ENCODE data around the gene AFF2. TPM values are rescaled to one million over a fixed set of nuclear protein-coding genes. Genes with fewer than 3 reads are reported as not detected.

AFF2 gene
- total and polyA plus RNA-seq, 7 donors, result 0.01 to 0.32 (median 0.11) TPM; not detected in 1

DNA sequence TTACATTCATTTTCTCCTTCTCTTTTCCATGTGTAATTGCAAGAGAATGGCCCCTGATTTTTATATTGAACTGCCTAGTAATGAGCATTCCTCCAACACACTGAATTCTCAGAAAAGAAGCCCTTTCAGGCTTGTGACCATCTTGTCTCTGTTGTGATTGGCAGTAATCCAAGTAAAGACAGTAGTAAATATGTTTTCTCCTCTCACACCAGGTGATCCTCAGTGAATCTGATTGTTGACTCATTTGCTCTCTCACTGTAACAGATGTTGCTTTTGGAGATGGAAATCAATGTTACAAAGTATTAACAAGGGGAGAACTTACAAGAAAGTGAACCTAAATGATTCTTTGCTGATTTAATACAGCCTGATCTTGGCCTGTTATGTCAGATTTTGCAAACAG is 271.0 kb downstream of the AFF2 start:
- intact Hi-C loops (cut with DNase I), result no loop called here
- TF ChIP-seq CTCF (IDR thresholded peaks at IDR 0.05), result no peak
- Histone ChIP-seq H3K4me3 (no peak overlapping the region), H3K27me3 (ENCODE audit: insufficient read depth in 3 of 3, low read length in 2 of 3) (no peaks in the 10 kb centered on the region), H3K9me3 (peaks cover 2% of the 10 kb centered on the region), H3K36me3 (ENCODE audit: insufficient read depth in 1 of 2, low read depth in 1 of 2) (no peaks in the 10 kb centered on the region), H3K4me1 (no peaks in the 10 kb centered on the region), H3K27ac (no peak overlapping the region)
- no peak for DNase-seq
- no peak for ATAC-seq

GRCh38 chrX:148774276-148774675 is 273.9 kb downstream of the AFF2 start:
- intact Hi-C loops (cut with DNase I), result no loop called here

DNA sequence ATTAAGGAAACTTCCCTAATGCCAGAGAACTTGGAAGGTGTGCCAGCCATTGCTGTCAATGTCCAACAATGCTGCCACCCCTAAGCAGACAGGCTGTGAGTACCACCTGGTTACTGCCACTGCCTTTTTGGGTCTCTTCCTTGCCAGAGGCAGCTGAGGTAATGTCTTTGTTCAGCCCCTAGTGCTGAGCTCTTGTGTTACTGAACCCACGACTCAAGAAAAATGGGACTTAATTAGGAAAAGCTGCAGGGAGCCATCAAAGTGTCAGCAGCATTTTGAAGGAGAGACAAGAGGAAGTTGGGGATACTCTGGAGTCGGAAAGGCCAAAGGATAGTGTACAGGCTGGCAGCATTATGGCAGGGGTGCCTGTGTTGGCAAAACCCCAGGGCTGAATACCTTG is 283.7 kb downstream of the AFF2 start:
- ATAC-seq (no peak), DNase-seq (no peak)
- Histone ChIP-seq H3K36me3 (ENCODE audit: insufficient read depth in 1 of 2, low read depth in 1 of 2) (no peaks in the 10 kb centered on the region), H3K4me3 (no peak overlapping the region), H3K27me3 (ENCODE audit: insufficient read depth in 3 of 3, low read length in 2 of 3) (no peaks in the 10 kb centered on the region), H3K4me1 (no peaks in the 10 kb centered on the region), H3K27ac (no peak overlapping the region), H3K9me3 (no peaks in the 10 kb centered on the region)
- intact Hi-C loops (cut with DNase I), result no loop called here
- no peak for TF ChIP-seq CTCF (IDR thresholded peaks at IDR 0.05)
- 46 to 69% (median 56%) methylated on average over 2 of the region's 2 CpGs for WGBS, 3 donors

More at GRCh38 chrX:148774276-148774675, 273.9 kb downstream of the AFF2 start:
- no peaks in the 10 kb centered on the region for H3K36me3 ChIP-seq (ENCODE audit: insufficient read depth in 1 of 2, low read depth in 1 of 2)
- no peak for TF ChIP-seq CTCF (IDR thresholded peaks at IDR 0.05)
- no peak overlapping the region for H3K4me3 ChIP-seq
- no peak for ATAC-seq
- no peak overlapping the region for H3K27ac ChIP-seq
- H3K9me3 ChIP-seq, result peaks cover 19% of the 10 kb centered on the region
- DNase-seq, result no peak
- no peaks in the 10 kb centered on the region for H3K27me3 ChIP-seq (ENCODE audit: insufficient read depth in 3 of 3, low read length in 2 of 3)
- WGBS, 3 donors, result 68 to 74% (median 71%) methylated on average over 4 of the region's 4 CpGs
- H3K4me1 ChIP-seq, result no peaks in the 10 kb centered on the region

DNA sequence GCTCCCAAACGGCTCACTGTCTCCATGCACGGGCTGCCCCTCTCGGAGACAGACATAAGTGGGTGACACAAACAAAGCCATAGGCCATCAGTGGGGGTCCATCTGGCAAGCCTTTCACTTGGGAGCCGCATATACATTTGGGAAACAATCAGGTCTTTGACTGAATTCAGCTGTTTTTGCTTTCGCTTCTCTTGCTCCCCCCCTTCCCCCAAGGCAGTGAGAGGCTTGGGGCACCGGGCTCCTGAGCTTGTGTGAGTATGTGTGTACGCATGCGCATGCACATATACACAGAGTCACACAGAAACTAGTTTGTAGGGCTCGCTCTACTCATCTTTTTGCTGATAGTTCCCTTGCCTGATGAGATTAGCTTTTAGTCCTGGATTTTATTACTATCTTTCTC is 284.4 kb downstream of the AFF2 start:
- Histone ChIP-seq H3K4me1 (no peaks in the 10 kb centered on the region), H3K27me3 (ENCODE audit: insufficient read depth in 3 of 3, low read length in 2 of 3) (no peaks in the 10 kb centered on the region), H3K27ac (no peak overlapping the region), H3K36me3 (ENCODE audit: insufficient read depth in 1 of 2, low read depth in 1 of 2) (no peaks in the 10 kb centered on the region), H3K9me3 (no peaks in the 10 kb centered on the region), H3K4me3 (no peak overlapping the region)
- WGBS, 3 donors, result 49 to 61% (median 53%) methylated on average over 9 of the region's 9 CpGs
- no peak for ATAC-seq
- DNase-seq, result no peak
- TF ChIP-seq CTCF (IDR thresholded peaks at IDR 0.05), result no peak
- intact Hi-C loops (cut with DNase I), result no loop called here

- Histone ChIP-seq H3K4me1 (no peaks in the 10 kb centered on the region), H3K9me3 (no peaks in the 10 kb centered on the region), H3K27ac (no peak overlapping the region), H3K27me3 (ENCODE audit: insufficient read depth in 3 of 3, low read length in 2 of 3) (no peaks in the 10 kb centered on the region), H3K36me3 (ENCODE audit: insufficient read depth in 1 of 2, low read depth in 1 of 2) (no peaks in the 10 kb centered on the region), H3K4me3 (no peak overlapping the region)
- ATAC-seq (no peak), DNase-seq (no peak)
- no peak for TF ChIP-seq CTCF (IDR thresholded peaks at IDR 0.05)
- 48 to 91% (median 83%) methylated on average over 1 of the region's 1 CpG for WGBS, 3 donors
- intact Hi-C loops (cut with DNase I), result no loop called here
Measured at GRCh38 chrX:148785256-148785655, 284.8 kb downstream of the AFF2 start.

Data from psoas muscle (tissue), 8 donors.